Lung (tissue), 12 donors: Measurements from ENCODE around the gene EMSY. TPM values are rescaled to one million over a fixed set of nuclear protein-coding genes. Genes with fewer than 3 reads are reported as not detected.
"Not testable (repeated sequence)": the region's sequence is repeated elsewhere in the genome, so short reads cannot be mapped to it uniquely, and the experiment has no call there.

Source experiments
- ATAC-seq: fragments of 200-7000 bp; cut with Tn5 transposase; one replicate; pipeline ENCODE4 v1.9.1; 2020; ENCODE audit warnings: moderate number of reproducible peaks; ENCODE audit not compliant: insufficient read depth, low FRiP score
- DNase-seq, 3 donors: peaks; one replicate each; pipeline ENCODE4 v3.0.0-alpha.2; 2013 to 2017
- H3K27ac ChIP-seq, 2 donors: one replicate each; pipeline ENCODE4 v1.5.1; 2013; ENCODE audit warnings: mild to moderate bottlenecking in 2 of 2, moderate library complexity in 2 of 2, control low read depth in 1 of 2, inconsistent platforms in 1 of 2, low read depth in 1 of 2, low read length in 1 of 2
- H3K27me3 ChIP-seq, 3 donors: one replicate each; pipeline ENCODE4 v1.5.1; 2013; ENCODE audit warnings: low read length in 2 of 3; ENCODE audit not compliant: control insufficient read depth in 3 of 3, insufficient read depth in 3 of 3
- H3K36me3 ChIP-seq, 4 donors: one replicate each; pipeline ENCODE4 v1.5.1; 2013; ENCODE audit warnings: low read length in 4 of 4, mild to moderate bottlenecking in 1 of 4, moderate library complexity in 1 of 4; ENCODE audit not compliant: control insufficient read depth in 4 of 4, insufficient read depth in 4 of 4
- H3K4me1 ChIP-seq, 5 donors: one replicate each; pipeline ENCODE4 v1.5.1; 2013; ENCODE audit warnings: low read length in 5 of 5, mild to moderate bottlenecking in 2 of 5, moderate library complexity in 1 of 5; ENCODE audit not compliant: control insufficient read depth in 5 of 5, insufficient read depth in 5 of 5
- H3K4me3 ChIP-seq: one replicate; pipeline ENCODE4 v1.5.1; 2013; ENCODE audit warnings: mild to moderate bottlenecking, control low read depth, moderate library complexity
- H3K9ac ChIP-seq, 2 donors: one replicate each; pipeline ENCODE4 v1.5.1; 2013; ENCODE audit warnings: low read length in 2 of 2, control low read depth in 1 of 2; ENCODE audit not compliant: insufficient read depth in 1 of 2
- H3K9me3 ChIP-seq, 4 donors: one replicate each; pipeline ENCODE4 v1.5.1; 2013; ENCODE audit warnings: low read length in 3 of 4, mild to moderate bottlenecking in 1 of 4, moderate library complexity in 1 of 4; ENCODE audit not compliant: control insufficient read depth in 4 of 4, insufficient read depth in 3 of 4
- WGBS, 2 donors: extraction: QIAGEN DNeasy Blood & Tissue Kit; methylation state at CpG; one replicate each; pipeline ENCODE4 v1.1.7; 2013; 5-methylcytosine and 5-hydroxymethylcytosine counted together
- polyA plus RNA-seq, 2 donors: library from polyadenylated mRNA; stranded (reverse); fragments of 200-250 nt; gene quantifications; one replicate each; pipeline ENCODE4 v1.2.1, GENCODE V29; 2013
- total RNA-seq, 2 donors: library from RNA; depleted of rRNA in 1 of 2; stranded (reverse); fragments of >200 nt in 1 of 2; gene quantifications; one replicate each; pipeline ENCODE4 v1.2.1, GENCODE V29; 2014 to 2021
- TF ChIP-seq, protein P1 (sequence below): IDR thresholded peaks from 2 replicates; pipeline ENCODE4 v1.5.1; 2012; ENCODE audit warnings: mild to moderate bottlenecking; ENCODE audit errors: control extremely low read depth, extremely low read depth
- donor health status: control.
- donor health status: control.
- donor health status: Bipolar disorder and iron deficiency.
- donor health status: healthy.
- donor health status: DM: yes; HTN: yes; CAD: no.

EMSY gene
- total and polyA plus RNA-seq, 4 donors, result 5.0 to 59.3 (median 15.5) TPM

DNA sequence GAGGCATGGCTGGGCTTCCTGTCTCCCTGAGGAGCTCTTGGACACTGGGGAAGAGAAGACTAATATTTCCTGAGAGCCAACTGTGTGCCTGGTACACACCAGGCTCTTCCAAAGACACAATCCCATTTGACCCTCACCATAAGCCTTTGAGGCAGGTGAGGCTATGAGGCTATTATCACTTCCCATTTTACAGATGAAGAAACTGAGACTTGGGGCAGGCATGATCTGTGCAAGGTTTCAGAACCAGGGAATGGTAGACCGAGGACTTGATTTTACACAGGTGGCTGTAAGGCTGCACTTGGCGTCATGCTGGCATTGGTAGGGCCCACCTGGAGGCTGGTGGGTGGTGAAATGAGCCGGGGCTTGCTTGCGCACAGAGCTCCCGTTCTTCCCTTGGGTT is 134.9 kb downstream of the EMSY start:
- H3K27me3 ChIP-seq, result no peaks in the 10 kb centered on the region
- no peaks in the 10 kb centered on the region for H3K36me3 ChIP-seq
- DNase-seq, result no peak
- H3K27ac ChIP-seq, result peak overlapping the region; percentile 55 to 75
- WGBS, 2 donors, result 94% methylated on average over 5 of the region's 5 CpGs
- ATAC-seq, result no peak
- no peak overlapping the region for H3K9ac ChIP-seq
- H3K4me1 ChIP-seq, result peaks cover 0 to 23% (median 6%) of the 10 kb centered on the region in 5 donors
- no peak overlapping the region for H3K4me3 ChIP-seq
- TF ChIP-seq, protein P1, sequence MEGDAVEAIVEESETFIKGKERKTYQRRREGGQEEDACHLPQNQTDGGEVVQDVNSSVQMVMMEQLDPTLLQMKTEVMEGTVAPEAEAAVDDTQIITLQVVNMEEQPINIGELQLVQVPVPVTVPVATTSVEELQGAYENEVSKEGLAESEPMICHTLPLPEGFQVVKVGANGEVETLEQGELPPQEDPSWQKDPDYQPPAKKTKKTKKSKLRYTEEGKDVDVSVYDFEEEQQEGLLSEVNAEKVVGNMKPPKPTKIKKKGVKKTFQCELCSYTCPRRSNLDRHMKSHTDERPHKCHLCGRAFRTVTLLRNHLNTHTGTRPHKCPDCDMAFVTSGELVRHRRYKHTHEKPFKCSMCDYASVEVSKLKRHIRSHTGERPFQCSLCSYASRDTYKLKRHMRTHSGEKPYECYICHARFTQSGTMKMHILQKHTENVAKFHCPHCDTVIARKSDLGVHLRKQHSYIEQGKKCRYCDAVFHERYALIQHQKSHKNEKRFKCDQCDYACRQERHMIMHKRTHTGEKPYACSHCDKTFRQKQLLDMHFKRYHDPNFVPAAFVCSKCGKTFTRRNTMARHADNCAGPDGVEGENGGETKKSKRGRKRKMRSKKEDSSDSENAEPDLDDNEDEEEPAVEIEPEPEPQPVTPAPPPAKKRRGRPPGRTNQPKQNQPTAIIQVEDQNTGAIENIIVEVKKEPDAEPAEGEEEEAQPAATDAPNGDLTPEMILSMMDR, result no peak
- H3K9me3 ChIP-seq, result no peaks in the 10 kb centered on the region

DNA sequence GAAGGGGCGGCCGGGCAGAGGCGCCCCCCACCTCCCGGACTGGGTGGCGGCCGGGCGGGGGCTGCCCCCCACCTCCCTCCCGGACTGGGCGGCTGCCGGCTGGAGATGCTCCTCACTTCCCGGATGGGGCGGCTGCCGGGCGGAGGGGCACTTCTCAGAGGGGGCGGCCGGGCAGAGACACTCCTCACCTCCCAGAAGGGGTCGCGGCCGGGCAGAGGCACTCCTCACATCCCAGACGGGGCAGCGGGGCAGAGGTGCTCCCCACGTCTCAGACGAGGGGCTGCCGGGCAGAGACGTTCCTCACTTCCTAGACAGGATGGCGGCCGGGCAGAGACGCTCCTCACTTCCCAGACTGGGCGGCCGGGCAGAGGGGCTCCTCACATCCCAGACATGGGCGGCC is 137.7 kb downstream of the EMSY start:
- not testable (repeated sequence) for H3K27me3 ChIP-seq, H3K9ac ChIP-seq, DNase-seq, H3K9me3 ChIP-seq, ATAC-seq, H3K36me3 ChIP-seq, H3K27ac ChIP-seq, H3K4me3 ChIP-seq
- 93 to 95% methylated on average over 27 to 31 of the region's 31 CpGs for WGBS, 2 donors
- peaks cover 0 to 16% (median 3%) of the 10 kb centered on the region in 5 donors for H3K4me1 ChIP-seq

- Histone ChIP-seq H3K9ac (no peak overlapping the region), H3K4me1 (peaks cover 0 to 14% (median 0%) of the 10 kb centered on the region in 5 donors), H3K27me3 (no peaks in the 10 kb centered on the region), H3K36me3 (no peaks in the 10 kb centered on the region), H3K4me3 (no peak overlapping the region), H3K27ac (peak overlapping the region; percentile 54 to 73), H3K9me3 (no peaks in the 10 kb centered on the region)
- TF ChIP-seq, protein P1, result no peak
- WGBS, 2 donors, result 39 to 48% methylated on average over 5 of the region's 5 CpGs
- ATAC-seq (no peak), DNase-seq (no peak)
These were observed 143.1 kb downstream of the EMSY start for GRCh38 chr11:76587820-76588454.

DNA sequence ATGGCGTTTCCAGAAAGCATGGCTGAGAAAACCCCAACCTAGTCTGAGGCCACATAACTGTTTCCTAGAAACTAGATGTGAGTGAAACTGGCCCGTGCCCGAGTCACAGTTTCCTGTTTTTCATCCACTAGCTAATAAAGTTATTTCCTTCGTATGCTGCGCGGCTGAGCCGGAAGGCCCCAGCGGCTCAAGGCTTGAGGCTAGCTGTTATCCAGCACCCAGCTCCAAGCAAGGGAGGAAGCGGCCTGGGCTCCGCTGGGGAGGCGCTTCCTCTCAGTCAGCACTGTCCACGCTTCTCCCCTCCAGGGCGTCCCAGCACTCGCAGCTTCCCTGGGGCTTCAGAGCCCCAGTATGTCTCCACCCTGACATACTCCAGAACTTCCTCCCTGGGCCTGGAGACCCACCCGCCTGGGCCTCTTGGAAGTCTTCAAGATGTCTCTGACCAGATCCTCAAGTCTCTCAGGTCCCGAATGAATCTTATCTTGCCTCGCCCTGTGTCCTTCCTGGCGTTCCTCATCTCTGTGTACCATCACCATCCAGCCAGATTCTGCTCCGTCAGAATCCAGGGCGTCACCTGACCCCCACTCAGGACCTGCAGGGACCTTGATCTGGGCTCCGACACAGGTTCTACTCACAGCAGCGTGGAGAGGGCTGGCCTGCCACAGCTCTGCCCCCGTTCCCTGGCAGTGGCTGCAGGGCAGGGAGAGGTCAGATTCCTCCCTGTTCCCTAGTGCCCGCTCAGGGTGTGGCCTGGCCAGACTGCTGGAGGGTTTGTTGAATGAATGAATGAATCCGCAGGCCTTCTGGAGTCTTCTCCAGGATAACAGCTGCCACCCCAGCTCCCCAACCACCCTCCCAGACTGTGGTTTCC is 143.9 kb downstream of the EMSY start:
- Histone ChIP-seq H3K9me3 (no peaks in the 10 kb centered on the region), H3K36me3 (no peaks in the 10 kb centered on the region), H3K27me3 (no peaks in the 10 kb centered on the region), H3K9ac (no peak overlapping the region), H3K4me3 (no peak overlapping the region), H3K27ac (peak overlapping the region; percentile 71 to 73), H3K4me1 (peaks cover 0 to 14% (median 0%) of the 10 kb centered on the region in 5 donors)
- WGBS, 2 donors, result 46 to 49% methylated on average over 25 of the region's 25 CpGs
- DNase-seq, result peak; percentile 43 to 75 (median 46)
- peak; percentile 59 for ATAC-seq
- TF ChIP-seq, protein P1, result no peak
